Endothelial cell of umbilical vein (primary cell): ENCODE data around the gene PTPN20. TPM values are rescaled to one million over a fixed set of nuclear protein-coding genes. Genes with fewer than 3 reads are reported as not detected.

ENCODE experiments used
- BruUV-seq: library from RNA; stranded (reverse); fragments of 400-500 nt; replicated peaks from 2 replicates; lab custom pipeline; 2021; lab: Mats Ljungman, UMichigan
- CTCF ChIA-PET: fragments of 300-600, 350-600 bp; sonication (Branson Sonifier 250); formaldehyde crosslinking; loops from one replicate; lab custom pipeline; 2021; ENCODE audit warnings: antibody characterized with exemption, inconsistent platforms; lab: Charles Lee
- POLR2A ChIA-PET: fragments of 300-600, 350-600 bp; sonication (Branson Sonifier 250); formaldehyde crosslinking; loops from one replicate; lab custom pipeline; 2021; ENCODE audit warnings: antibody characterized with exemption, inconsistent platforms; lab: Charles Lee
- DNase-seq: peaks from one replicate; pipeline ENCODE4 v3.0.0-alpha.2; 2011; ENCODE audit warnings: low read depth, low spot score
- FAIRE-seq: peaks from 2 replicates; lab custom pipeline; 2011; peaks lifted over from hg19 to GRCh38; lab: Jason Lieb, UNC
- H2AFZ ChIP-seq: 2 replicates; pipeline ENCODE4 v1.6.0; 2012; ENCODE audit warnings: low read depth, low read length, control low read depth, inconsistent platforms
- H3K27ac ChIP-seq: 2 replicates; pipeline ENCODE4 v1.5.1; 2011; ENCODE audit warnings: low read depth, mild to moderate bottlenecking, control low read depth, low read length, moderate library complexity; ENCODE audit not compliant: insufficient read depth
- H3K27me3 ChIP-seq, 2 experiments: 2 replicates each; pipeline versions ENCODE4 v1.6.0 to v1.6.1; 2011; ENCODE audit warnings: low read length in 2 of 2, mixed read lengths in 1 of 2; ENCODE audit not compliant: control insufficient read depth in 2 of 2, insufficient read depth in 2 of 2
- H3K36me3 ChIP-seq, 2 experiments: 2 replicates in 1 of 2; 3 replicates in 1 of 2; pipeline ENCODE4 v1.5.1; 2011; ENCODE audit warnings: low read length in 2 of 2, mild to moderate bottlenecking in 1 of 2, moderate library complexity in 1 of 2; ENCODE audit not compliant: control insufficient read depth in 2 of 2, insufficient read depth in 2 of 2; ENCODE audit errors: extremely low read depth in 1 of 2
- H3K4me1 ChIP-seq: 3 replicates; pipeline ENCODE4 v1.5.1; 2011; ENCODE audit warnings: mild to moderate bottlenecking, low read length; ENCODE audit not compliant: control insufficient read depth, insufficient read depth; ENCODE audit errors: extremely low read depth
- H3K4me2 ChIP-seq: 2 replicates; pipeline ENCODE4 v1.6.1; 2011; ENCODE audit warnings: low read length, control low read depth, mixed read lengths; ENCODE audit not compliant: insufficient read depth
- H3K4me3 ChIP-seq, 3 experiments: fragments of 200-600 bp in 1 of 3; sonication (generic), shearing (Covaris generic) in 1 of 3; replicated peaks in 1 of 3; 2 replicates each; pipeline ENCODE4 v1.5.1; 2011 to 2016; ENCODE audit warnings: control low read depth in 3 of 3, low read length in 3 of 3, mild to moderate bottlenecking in 2 of 3, inconsistent platforms in 1 of 3, low read depth in 1 of 3, moderate library complexity in 1 of 3; ENCODE audit not compliant: insufficient read depth in 1 of 3
- H3K79me2 ChIP-seq: 2 replicates; pipeline ENCODE4 v1.6.0; 2012; ENCODE audit warnings: low read length, inconsistent platforms; ENCODE audit not compliant: control insufficient read depth, insufficient read depth
- H3K9ac ChIP-seq: replicated peaks from 2 replicates; pipeline ENCODE3; 2011; ENCODE audit warnings: low read length, control low read depth; ENCODE audit not compliant: insufficient read depth; ENCODE audit errors: extremely low read depth
- H3K9me1 ChIP-seq: replicated peaks from 3 replicates; pipeline ENCODE4 v1.6.0; 2011; ENCODE audit warnings: mild to moderate bottlenecking, low read length; ENCODE audit not compliant: control insufficient read depth, insufficient read depth; ENCODE audit errors: extremely low read depth
- H3K9me3 ChIP-seq: replicated peaks from 2 replicates; pipeline ENCODE4 v1.5.1; 2012; ENCODE audit warnings: low read length, inconsistent platforms; ENCODE audit not compliant: control insufficient read depth, insufficient read depth
- H4K20me1 ChIP-seq: replicated peaks from 2 replicates; pipeline ENCODE3; 2011; ENCODE audit warnings: mild to moderate bottlenecking, low read length; ENCODE audit not compliant: control insufficient read depth, insufficient read depth; ENCODE audit errors: extremely low read depth
- EZH2 ChIP-seq: IDR thresholded peaks from 2 replicates; pipeline ENCODE4 v1.6.1; 2012; ENCODE audit warnings: borderline replicate concordance, low read depth, mild to moderate bottlenecking, moderate library complexity, low read length, inconsistent platforms; ENCODE audit not compliant: severe bottlenecking
- FOS ChIP-seq: IDR thresholded peaks from 2 replicates; pipeline ENCODE4 v1.6.1; 2011; ENCODE audit warnings: mild to moderate bottlenecking, low read length, moderate library complexity, borderline replicate concordance; ENCODE audit not compliant: insufficient read depth
- GATA2 ChIP-seq: IDR thresholded peaks from 2 replicates; pipeline ENCODE4 v1.7.0; 2011; ENCODE audit warnings: low read depth, mild to moderate bottlenecking, moderate library complexity, mixed read lengths, low read length; ENCODE audit not compliant: insufficient read length, insufficient read depth
- JUN ChIP-seq: IDR thresholded peaks from 2 replicates; pipeline ENCODE4 v1.6.1; 2011; ENCODE audit warnings: borderline replicate concordance, low read depth; ENCODE audit not compliant: insufficient read length, insufficient read depth
- MYC ChIP-seq: IDR thresholded peaks from one replicate; pipeline ENCODE4 v1.6.1; 2011; ENCODE audit warnings: mild to moderate bottlenecking, low read depth, low read length
- dilution Hi-C: fragments of 300-500 bp; cut with MboI; formaldehyde crosslinking; loops from one replicate; pipeline ENCODE4 v1.15.0; 2019; ENCODE audit warnings: low sequenced_read_pairs; ENCODE audit not compliant: extremely low pct_ligation_motif_present
- intact Hi-C: fragments of 100-400 bp; cut with micrococcal nuclease; formaldehyde crosslinking; loops from one replicate; pipeline ENCODE4 v1.10.0; 2022
- polyA plus RNA-seq, 4 experiments: library from polyadenylated mRNA; depleted of rRNA in 3 of 4; stranded (reverse) in 3 of 4; unstranded in 1 of 4; fragments of >200 nt; gene quantifications; 2 replicates each; pipeline versions ENCODE4 v1.2.1 to v1.2.3, GENCODE V29; 2011 to 2012; ENCODE audit warnings: missing spikeins in 1 of 4
- total RNA-seq: library from RNA; stranded (reverse); gene quantifications from 2 replicates; pipeline ENCODE4 v1.2.3, GENCODE V29; 2021
- TF ChIP-seq, protein P1 (sequence below): IDR thresholded peaks from 2 replicates; pipeline ENCODE4 v1.6.1; 2011; ENCODE audit not compliant: insufficient read depth, insufficient read length
- TF ChIP-seq, protein P2 (sequence below), 2 donors: IDR thresholded peaks; 1 replicate in 1 of 2; 2 replicates in 1 of 2; pipeline ENCODE4 v1.5.1; 2011; ENCODE audit warnings: low read length in 2 of 2, mild to moderate bottlenecking in 2 of 2, moderate library complexity in 2 of 2, control low read depth in 1 of 2, inconsistent platforms in 1 of 2, low read depth in 1 of 2; ENCODE audit not compliant: insufficient read depth in 1 of 2; ENCODE audit errors: extremely low read depth in 1 of 2

PTPN20 gene
- total and polyA plus RNA-seq, 2 donors (not counting 3 experiments of a cell fraction or from before 2014, with no cell fraction given), result 0.27 TPM; not detected in 1

DNA sequence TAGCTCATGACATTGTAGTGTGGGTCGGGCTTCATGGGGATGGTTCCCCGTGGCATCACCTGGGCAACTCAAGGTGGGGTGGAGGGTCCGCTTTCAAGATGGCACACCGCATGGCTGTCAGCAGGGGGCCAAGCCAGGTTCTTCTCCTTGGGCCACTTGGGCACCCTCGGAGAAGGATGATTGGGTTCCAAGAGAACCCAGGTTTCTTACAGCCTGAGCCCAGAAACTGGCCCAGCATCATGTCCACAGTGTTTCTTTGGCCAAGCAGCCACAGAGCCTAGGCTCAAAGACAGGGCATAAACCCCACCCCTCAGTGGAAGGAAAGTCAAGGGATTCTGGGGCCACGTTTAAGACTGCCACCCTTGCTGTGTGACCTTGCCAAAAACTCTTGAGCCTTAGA lies 110.6 kb downstream of the PTPN20 start:
- no peaks in the 10 kb centered on the region for H4K20me1 ChIP-seq
- ChIA-PET CTCF (no interaction called here), POLR2A (no interaction called here)
- H3K9me3 ChIP-seq, result no peaks in the 10 kb centered on the region
- H3K79me2 ChIP-seq, result no peaks in the 10 kb centered on the region
- H3K27ac ChIP-seq, result no peak overlapping the region
- DNase-seq (no peak), FAIRE-seq (no peak)
- no peaks in the 10 kb centered on the region for H3K4me1 ChIP-seq
- H3K4me2 ChIP-seq, result no peak overlapping the region
- no peaks in the 10 kb centered on the region for H3K9me1 ChIP-seq
- intact Hi-C loops (no loop called here), dilution Hi-C loops (no loop called here)
- no peak overlapping the region for H3K9ac ChIP-seq
- H3K27me3 ChIP-seq, result peaks cover 0 to 2% of the 10 kb centered on the region in 2 experiments
- H3K4me3 ChIP-seq, result no peak overlapping the region
- no peak overlapping the region for H2AFZ ChIP-seq
- no TSS peak for BruUV-seq
- no peaks in the 10 kb centered on the region for H3K36me3 ChIP-seq
- TF ChIP-seq MYC (no peak), FOS (no peak)

DNA sequence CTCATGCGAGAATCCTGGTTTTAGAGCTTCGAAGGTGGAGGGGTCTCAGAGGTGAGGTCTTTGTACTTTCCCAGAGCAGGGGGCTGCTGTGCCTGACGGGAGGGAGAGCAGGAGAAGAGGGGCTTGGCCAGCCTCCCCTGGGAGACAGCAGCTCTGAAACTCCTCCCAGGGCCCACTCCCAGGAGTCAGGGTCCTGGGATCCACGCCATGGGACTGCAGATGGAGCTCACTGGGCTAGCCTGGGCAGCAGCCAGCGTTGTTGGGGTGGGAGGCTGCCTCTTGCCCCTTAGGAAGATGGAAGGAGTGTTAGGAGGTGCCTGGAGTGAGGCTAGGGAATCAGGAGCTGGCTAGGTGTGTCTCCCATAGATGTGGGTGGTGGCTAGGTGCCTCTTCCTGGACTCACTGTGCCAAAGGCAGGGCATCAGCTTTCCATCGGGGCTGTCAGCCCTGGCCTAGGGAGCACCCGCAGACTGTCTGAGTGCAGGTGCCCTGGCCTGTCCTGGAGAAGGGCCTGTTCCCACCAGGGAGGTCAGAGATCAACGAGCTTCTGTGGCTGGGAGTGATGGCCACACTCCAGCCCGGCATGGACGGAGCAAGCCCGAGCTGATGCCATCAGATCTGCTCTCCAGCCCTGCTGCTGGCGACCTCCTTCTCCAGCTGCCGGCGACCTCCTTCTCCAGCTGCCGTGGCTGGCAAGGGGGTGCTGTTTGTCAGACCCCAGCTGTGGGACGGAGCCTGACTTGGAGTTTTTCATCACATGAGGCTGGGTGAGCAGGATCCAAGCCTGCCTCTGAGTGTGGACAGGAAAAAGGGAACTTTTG lies 111.3 kb downstream of the PTPN20 start:
- H3K9me3 ChIP-seq, result no peaks in the 10 kb centered on the region
- no peaks in the 10 kb centered on the region for H3K36me3 ChIP-seq
- no peaks in the 10 kb centered on the region for H3K4me1 ChIP-seq
- H3K79me2 ChIP-seq, result no peaks in the 10 kb centered on the region
- FAIRE-seq, result no peak
- TF ChIP-seq GATA2 (no peak), MYC (no peak), EZH2 (no peak), JUN (no peak)
- TF ChIP-seq, protein P1, sequence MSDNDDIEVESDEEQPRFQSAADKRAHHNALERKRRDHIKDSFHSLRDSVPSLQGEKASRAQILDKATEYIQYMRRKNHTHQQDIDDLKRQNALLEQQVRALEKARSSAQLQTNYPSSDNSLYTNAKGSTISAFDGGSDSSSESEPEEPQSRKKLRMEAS, result no peak
- TF ChIP-seq, protein P2, sequence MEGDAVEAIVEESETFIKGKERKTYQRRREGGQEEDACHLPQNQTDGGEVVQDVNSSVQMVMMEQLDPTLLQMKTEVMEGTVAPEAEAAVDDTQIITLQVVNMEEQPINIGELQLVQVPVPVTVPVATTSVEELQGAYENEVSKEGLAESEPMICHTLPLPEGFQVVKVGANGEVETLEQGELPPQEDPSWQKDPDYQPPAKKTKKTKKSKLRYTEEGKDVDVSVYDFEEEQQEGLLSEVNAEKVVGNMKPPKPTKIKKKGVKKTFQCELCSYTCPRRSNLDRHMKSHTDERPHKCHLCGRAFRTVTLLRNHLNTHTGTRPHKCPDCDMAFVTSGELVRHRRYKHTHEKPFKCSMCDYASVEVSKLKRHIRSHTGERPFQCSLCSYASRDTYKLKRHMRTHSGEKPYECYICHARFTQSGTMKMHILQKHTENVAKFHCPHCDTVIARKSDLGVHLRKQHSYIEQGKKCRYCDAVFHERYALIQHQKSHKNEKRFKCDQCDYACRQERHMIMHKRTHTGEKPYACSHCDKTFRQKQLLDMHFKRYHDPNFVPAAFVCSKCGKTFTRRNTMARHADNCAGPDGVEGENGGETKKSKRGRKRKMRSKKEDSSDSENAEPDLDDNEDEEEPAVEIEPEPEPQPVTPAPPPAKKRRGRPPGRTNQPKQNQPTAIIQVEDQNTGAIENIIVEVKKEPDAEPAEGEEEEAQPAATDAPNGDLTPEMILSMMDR (IDR thresholded peaks at IDR 0.05; ENCODE audit: extremely low read depth in 1 of 2, insufficient read depth in 1 of 2, low read depth in 1 of 2, low read length in 2 of 2), result no peak
- POLR2A ChIA-PET, result no interaction called here
- H4K20me1 ChIP-seq, result no peaks in the 10 kb centered on the region
- no TSS peak for BruUV-seq
- no peak overlapping the region for H3K4me2 ChIP-seq
- no peaks in the 10 kb centered on the region for H3K9me1 ChIP-seq
- DNase-seq, result no peak
- H3K27me3 ChIP-seq, result peaks cover 0 to 2% of the 10 kb centered on the region in 2 experiments
- CTCF ChIA-PET, result interaction anchor here (0.9 kb wide), 1 partner anchor 25 kb away, joined by 3 read pairs; no protein-coding TSS in a partner anchor
- intact Hi-C loops, result no loop called here
- dilution Hi-C loops, result no loop called here
- H3K9ac ChIP-seq, result no peak overlapping the region
- H3K4me3 ChIP-seq, result no peak overlapping the region
- no peak overlapping the region for H2AFZ ChIP-seq
- no peak overlapping the region for H3K27ac ChIP-seq
